ENCODE data around the gene MST1.

- TF ChIP-seq POLR2A (IDR thresholded peaks at IDR 0.05; ENCODE audit: low read depth, low read length) (no peak), POLR2AphosphoS5 (IDR thresholded peaks at IDR 0.05; ENCODE audit: low read depth, low read length) (no peak), TAF1 (IDR thresholded peaks at IDR 0.05; ENCODE audit: borderline replicate concordance, low read depth, low read length) (no peak)
Measured at GRCh38 chr3:49654176-49654825, 35.0 kb downstream of the MST1 start.
